HG03439 (cell line): Measurements from ENCODE around the gene BCL2.

ENCODE experiments used
- ATAC-seq: cut with Tn5 transposase; IDR thresholded peaks from one replicate; pipeline ENCODE4 v1.9.1; 2021; ENCODE audit warnings: mild to moderate bottlenecking, moderate library complexity; ENCODE audit not compliant: unreplicated experiment

BCL2 gene

GRCh38 chr18:63329431-63330145, 10.0 kb upstream of the BCL2 start:
- ATAC-seq = no peak

- no peak for ATAC-seq
Measured at GRCh38 chr18:63326011-63326410, 6.4 kb upstream of the BCL2 start.

GRCh38 chr18:63325086-63325686, 5.6 kb upstream of the BCL2 start:
- no peak for ATAC-seq

- ATAC-seq = no peak
Measured at GRCh38 chr18:63322908-63323634, 3.5 kb upstream of the BCL2 start.

GRCh38 chr18:63322206-63322605, 2.6 kb upstream of the BCL2 start:
- ATAC-seq = no peak

- ATAC-seq = no peak
Measured at GRCh38 chr18:63321291-63321690, 1.7 kb upstream of the BCL2 start.

GRCh38 chr18:63320975-63321265, 1.4 kb upstream of the BCL2 start:
- no peak for ATAC-seq

GRCh38 chr18:63320123-63320974, 780 bp upstream of the BCL2 start:
- ATAC-seq = peak; percentile 50

GRCh38 chr18:63318889-63319382, 633 bp downstream of the BCL2 start:
- ATAC-seq = no peak

GRCh38 chr18:63317982-63318888, 1.3 kb downstream of the BCL2 start:
- peak; percentile 52 for ATAC-seq

GRCh38 chr18:63317556-63317946, 2.0 kb downstream of the BCL2 start:
- no peak for ATAC-seq

GRCh38 chr18:63316612-63317555, 2.7 kb downstream of the BCL2 start:
- no peak for ATAC-seq

- ATAC-seq = no peak
Measured at GRCh38 chr18:63315876-63316275, 3.7 kb downstream of the BCL2 start.

GRCh38 chr18:63315131-63315662, 4.4 kb downstream of the BCL2 start:
- ATAC-seq = no peak

GRCh38 chr18:63314062-63314790, 5.3 kb downstream of the BCL2 start:
- ATAC-seq = no peak

GRCh38 chr18:63313396-63313917, 6.1 kb downstream of the BCL2 start:
- no peak for ATAC-seq

- peak; percentile 28 for ATAC-seq
Measured at GRCh38 chr18:63312737-63313395, 6.7 kb downstream of the BCL2 start.
